HUES6 (cell line): ENCODE results near the gene NME9.

Experiments used
- H3K27ac ChIP-seq: 2 replicates; pipeline ENCODE4 v1.7.0; 2013; ENCODE audit warnings: low read depth, mild to moderate bottlenecking, low read length, inconsistent platforms
- H3K27me3 ChIP-seq: 2 replicates; pipeline ENCODE4 v1.6.1; 2013; ENCODE audit warnings: low read length; ENCODE audit not compliant: control insufficient read depth, insufficient read depth
- H3K36me3 ChIP-seq: 2 replicates; pipeline ENCODE4 v1.6.1; 2013; ENCODE audit warnings: low read length; ENCODE audit not compliant: control insufficient read depth, insufficient read depth
- H3K4me1 ChIP-seq: 2 replicates; pipeline ENCODE4 v1.6.1; 2013; ENCODE audit warnings: low read length; ENCODE audit not compliant: control insufficient read depth, insufficient read depth
- H3K4me3 ChIP-seq: 2 replicates; pipeline ENCODE4 v1.5.1; 2013; ENCODE audit warnings: low read depth, low read length
- H3K9ac ChIP-seq: one replicate; pipeline ENCODE4 v1.6.1; 2013; ENCODE audit warnings: mild to moderate bottlenecking, low read length
- H3K9me3 ChIP-seq: 2 replicates; pipeline ENCODE4 v1.6.1; 2013; ENCODE audit warnings: low read depth, low read length; ENCODE audit not compliant: control insufficient read depth, insufficient read depth

NME9 gene

DNA sequence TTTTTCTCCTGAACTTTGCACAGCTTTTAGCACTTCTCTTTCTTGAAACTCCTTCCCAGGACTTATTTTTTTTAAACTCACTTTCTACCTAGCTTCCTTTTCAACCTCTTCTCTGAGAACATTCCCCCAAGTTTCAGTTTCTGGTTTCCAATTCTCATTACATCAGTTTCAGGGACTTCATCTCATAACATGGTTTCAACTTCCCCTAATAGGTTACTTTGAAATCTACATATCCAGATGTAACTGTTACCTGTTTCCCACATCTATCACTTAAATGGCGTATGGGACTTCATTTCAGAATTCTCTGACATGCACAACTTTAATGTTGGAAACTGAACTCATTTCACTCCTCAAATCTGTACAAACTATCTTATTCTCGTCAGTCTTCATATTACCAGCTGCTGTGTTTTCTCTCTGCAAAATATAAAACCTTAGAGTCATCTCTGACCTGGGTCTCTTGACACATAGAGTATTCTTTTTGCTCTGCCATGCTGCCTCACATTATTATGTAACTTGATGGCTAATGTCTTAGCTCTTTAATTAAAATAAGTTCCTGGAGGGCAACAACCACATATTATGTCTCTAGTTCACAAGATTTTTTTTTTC is 58.4 kb downstream of the NME9 start:
- no peaks in the 10 kb centered on the region for H3K9me3 ChIP-seq
- no peak overlapping the region for H3K9ac ChIP-seq
- peaks cover 59% of the 10 kb centered on the region for H3K36me3 ChIP-seq
- H3K4me1 ChIP-seq = no peaks in the 10 kb centered on the region
- no peak overlapping the region for H3K27ac ChIP-seq
- H3K27me3 ChIP-seq = no peaks in the 10 kb centered on the region
- no peak overlapping the region for H3K4me3 ChIP-seq

GRCh38 chr3:138270245-138270644 is 59.4 kb downstream of the NME9 start:
- Histone ChIP-seq H3K27me3 (no peaks in the 10 kb centered on the region), H3K9ac (no peak overlapping the region), H3K27ac (no peak overlapping the region), H3K4me3 (no peak overlapping the region), H3K4me1 (no peaks in the 10 kb centered on the region), H3K36me3 (peaks cover 64% of the 10 kb centered on the region), H3K9me3 (no peaks in the 10 kb centered on the region)

GRCh38 chr3:138267083-138267482 is 62.6 kb downstream of the NME9 start:
- no peaks in the 10 kb centered on the region for H3K27me3 ChIP-seq
- no peak overlapping the region for H3K9ac ChIP-seq
- no peaks in the 10 kb centered on the region for H3K9me3 ChIP-seq
- no peak overlapping the region for H3K4me3 ChIP-seq
- peaks cover 43% of the 10 kb centered on the region for H3K36me3 ChIP-seq
- no peak overlapping the region for H3K27ac ChIP-seq
- no peaks in the 10 kb centered on the region for H3K4me1 ChIP-seq

DNA sequence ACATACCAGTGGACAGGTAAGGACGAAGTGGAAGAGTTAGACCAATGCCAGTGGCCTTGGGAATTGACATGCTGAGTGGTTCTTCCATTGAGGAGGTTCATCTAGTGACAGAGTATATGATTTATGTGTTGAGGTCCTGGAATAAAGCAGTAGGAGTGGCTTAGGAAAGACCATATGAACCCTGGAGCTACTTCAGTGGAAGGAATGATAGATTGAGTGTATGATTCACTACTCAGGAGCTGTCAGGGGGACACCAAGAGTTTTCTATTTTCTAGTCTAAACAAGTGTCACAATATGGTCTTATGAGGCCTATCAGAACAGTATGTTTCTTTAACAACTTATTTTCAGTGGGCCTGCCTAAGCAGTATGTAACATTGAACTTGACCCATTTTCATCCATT is 63.9 kb downstream of the NME9 start:
- no peak overlapping the region for H3K4me3 ChIP-seq
- H3K4me1 ChIP-seq = no peaks in the 10 kb centered on the region
- H3K27me3 ChIP-seq = no peaks in the 10 kb centered on the region
- no peak overlapping the region for H3K9ac ChIP-seq
- H3K9me3 ChIP-seq = no peaks in the 10 kb centered on the region
- no peak overlapping the region for H3K27ac ChIP-seq
- H3K36me3 ChIP-seq = peaks cover 33% of the 10 kb centered on the region

DNA sequence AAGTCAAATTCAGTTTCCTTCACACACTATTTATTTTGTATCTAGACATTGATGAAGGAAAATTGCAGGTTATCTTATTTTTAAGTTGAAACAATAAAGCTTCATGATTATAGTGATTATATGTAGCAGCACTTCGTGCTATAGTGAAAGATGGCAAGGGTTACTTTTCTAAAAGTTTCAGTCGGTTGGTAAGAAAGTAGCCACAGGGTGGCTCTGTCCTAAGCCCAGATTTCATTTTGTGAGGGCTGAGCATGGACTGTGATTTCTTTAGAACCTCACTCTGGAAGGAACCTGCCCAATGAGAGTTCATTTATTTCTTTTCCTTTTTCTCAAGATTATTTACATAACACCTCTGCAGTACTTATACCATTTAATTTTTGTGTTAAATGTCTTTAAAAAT is 66.5 kb downstream of the NME9 start:
- H3K9ac ChIP-seq = no peak overlapping the region
- H3K9me3 ChIP-seq = no peaks in the 10 kb centered on the region
- peaks cover 26% of the 10 kb centered on the region for H3K36me3 ChIP-seq
- H3K27ac ChIP-seq = no peak overlapping the region
- no peaks in the 10 kb centered on the region for H3K4me1 ChIP-seq
- H3K4me3 ChIP-seq = no peak overlapping the region
- no peaks in the 10 kb centered on the region for H3K27me3 ChIP-seq

DNA sequence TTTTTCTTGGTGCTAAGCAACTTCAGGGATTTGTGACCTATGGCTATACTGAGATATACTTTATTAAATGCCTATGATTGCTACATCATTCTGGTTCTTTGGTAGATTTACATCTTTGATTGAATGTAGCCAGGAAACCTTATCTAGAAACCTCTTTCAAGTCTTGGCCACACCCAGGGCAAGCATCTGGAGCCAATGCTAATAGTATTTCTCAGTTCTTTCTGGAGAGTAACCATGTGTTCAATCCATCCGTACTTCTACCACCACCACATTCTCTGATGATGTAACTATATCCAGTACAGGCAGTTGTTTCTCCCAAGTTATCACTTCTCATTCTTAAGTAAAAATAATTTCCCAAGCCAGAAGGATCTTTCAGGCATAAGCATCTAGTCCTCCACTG is 69.0 kb downstream of the NME9 start:
- H3K9me3 ChIP-seq = no peaks in the 10 kb centered on the region
- H3K27ac ChIP-seq = no peak overlapping the region
- no peaks in the 10 kb centered on the region for H3K4me1 ChIP-seq
- no peaks in the 10 kb centered on the region for H3K27me3 ChIP-seq
- H3K9ac ChIP-seq = no peak overlapping the region
- peaks cover 8% of the 10 kb centered on the region for H3K36me3 ChIP-seq
- no peak overlapping the region for H3K4me3 ChIP-seq

- Histone ChIP-seq H3K27ac (no peak overlapping the region), H3K27me3 (no peaks in the 10 kb centered on the region), H3K9ac (no peak overlapping the region), H3K9me3 (no peaks in the 10 kb centered on the region), H3K36me3 (peaks cover 5% of the 10 kb centered on the region; the same call in 1 of the 2 replicates), H3K4me1 (0 out of 2 replicates have a peak, but pooled peaks cover 3% of the 10 kb centered on the region), H3K4me3 (no peak overlapping the region)
Measured at GRCh38 chr3:138259126-138259525, 70.5 kb downstream of the NME9 start.

GRCh38 chr3:138257986-138258385 is 71.7 kb downstream of the NME9 start:
- Histone ChIP-seq H3K9me3 (no peaks in the 10 kb centered on the region), H3K27ac (no peak overlapping the region), H3K9ac (no peak overlapping the region), H3K27me3 (no peaks in the 10 kb centered on the region), H3K4me3 (no peak overlapping the region), H3K36me3 (no peaks in the 10 kb centered on the region), H3K4me1 (0 out of 2 replicates have a peak, but pooled peaks cover 3% of the 10 kb centered on the region)

- Histone ChIP-seq H3K36me3 (no peaks in the 10 kb centered on the region), H3K4me1 (0 out of 2 replicates have a peak, but pooled peaks cover 3% of the 10 kb centered on the region), H3K9me3 (no peaks in the 10 kb centered on the region), H3K27ac (no peak overlapping the region), H3K9ac (no peak overlapping the region), H3K4me3 (no peak overlapping the region), H3K27me3 (no peaks in the 10 kb centered on the region)
Measured at GRCh38 chr3:138256022-138256421, 73.6 kb downstream of the NME9 start.

DNA sequence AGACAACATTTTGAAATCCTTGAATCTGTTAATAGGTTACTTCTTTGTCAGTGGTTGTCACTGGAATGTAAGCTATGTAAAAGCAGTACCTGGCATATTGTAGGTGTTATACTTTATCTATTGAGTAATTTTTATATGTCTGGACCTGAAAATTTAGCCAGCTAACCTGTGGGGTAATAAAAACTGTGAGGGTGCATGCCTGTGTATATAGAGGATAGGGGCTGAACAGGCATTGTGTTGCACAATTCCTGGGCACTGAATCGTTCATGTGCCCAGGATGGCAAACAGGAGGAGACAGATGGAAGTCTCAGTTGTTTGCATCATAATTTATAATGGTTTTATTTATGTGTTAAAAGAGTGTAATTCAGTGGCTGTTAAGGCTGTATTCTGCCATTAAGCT is 75.4 kb downstream of the NME9 start:
- Histone ChIP-seq H3K27ac (no peak overlapping the region), H3K36me3 (no peaks in the 10 kb centered on the region), H3K9ac (no peak overlapping the region), H3K4me1 (0 out of 2 replicates have a peak, but pooled peaks cover 3% of the 10 kb centered on the region), H3K4me3 (no peak overlapping the region), H3K27me3 (no peaks in the 10 kb centered on the region), H3K9me3 (no peaks in the 10 kb centered on the region)

GRCh38 chr3:138253609-138254008 is 76.0 kb downstream of the NME9 start:
- H3K4me1 ChIP-seq = 0 out of 2 replicates have a peak, but pooled peaks cover 3% of the 10 kb centered on the region
- no peaks in the 10 kb centered on the region for H3K9me3 ChIP-seq
- no peak overlapping the region for H3K27ac ChIP-seq
- no peak overlapping the region for H3K4me3 ChIP-seq
- H3K27me3 ChIP-seq = no peaks in the 10 kb centered on the region
- H3K36me3 ChIP-seq = peaks cover 1% of the 10 kb centered on the region; the same call in 1 of the 2 replicates
- H3K9ac ChIP-seq = no peak overlapping the region
